HepG2 (cell line): ENCODE results near the gene APH1B. TPM values are rescaled to one million over a fixed set of nuclear protein-coding genes. Genes with fewer than 3 reads are reported as not detected.

ENCODE experiments used
- ATAC-seq: fragments of 200-7000 bp; cut with Tn5 transposase; 3 replicates; pipeline ENCODE4 v1.9.1; 2020; ENCODE audit warnings: mild to moderate bottlenecking, moderate library complexity
- BruUV-seq: library from RNA; stranded (reverse); fragments of 400-500 nt; replicated peaks from 2 replicates; lab custom pipeline; 2021; lab: Mats Ljungman, UMichigan
- CTCF ChIA-PET: fragments of 300-600 bp; formaldehyde crosslinking; extraction: SDS; loops from one replicate; lab custom pipeline; 2021; ENCODE audit warnings: low total read pairs, inconsistent platforms, low intra/inter-chr PET ratio; lab: Yijun Ruan, JAX
- POLR2A ChIA-PET: fragments of 350-600 bp; sonication (Branson Sonifier 250); formaldehyde crosslinking; loops from one replicate; lab custom pipeline; 2020; ENCODE audit warnings: antibody characterized with exemption, inconsistent platforms; lab: Yijun Ruan, JAX
- DNase-seq: peaks from one replicate; pipeline ENCODE4 v3.0.0-alpha.2; 2015; ENCODE audit warnings: low spot score
- FAIRE-seq: peaks from 3 replicates; lab custom pipeline; 2011; peaks lifted over from hg19 to GRCh38; lab: Jason Lieb, UNC
- H2AFZ ChIP-seq: one replicate; pipeline ENCODE4 v1.6.1; 2011; ENCODE audit warnings: low read length, inconsistent platforms
- H3K27ac ChIP-seq: fragments of 300-600 bp; 3 replicates; pipeline ENCODE4 v1.8.0; 2011; ENCODE audit warnings: mixed run types, mild to moderate bottlenecking, mixed read lengths, low read length, inconsistent platforms; ENCODE audit not compliant: insufficient read depth; ENCODE audit errors: extremely low read length
- H3K27me3 ChIP-seq, 2 experiments: fragments of 200-600 bp in 1 of 2; 2 replicates in 1 of 2; 3 replicates in 1 of 2; pipeline versions ENCODE4 v1.6.0 to v1.8.0; 2011; ENCODE audit warnings: low read length in 2 of 2, mild to moderate bottlenecking in 2 of 2, moderate library complexity in 2 of 2, inconsistent platforms in 1 of 2; ENCODE audit not compliant: insufficient read depth in 2 of 2, control insufficient read depth in 1 of 2
- H3K36me3 ChIP-seq, 2 experiments: fragments of 200-600 bp in 1 of 2; replicated peaks in 1 of 2; 2 replicates in 1 of 2; 3 replicates in 1 of 2; pipeline versions ENCODE4 v1.5.1 to v1.8.0; 2011; ENCODE audit warnings: low read length in 2 of 2, inconsistent platforms in 1 of 2; ENCODE audit not compliant: insufficient read depth in 2 of 2, control insufficient read depth in 1 of 2
- H3K4me1 ChIP-seq: 2 replicates; pipeline ENCODE4 v1.5.1; 2012; ENCODE audit warnings: low read length, inconsistent platforms; ENCODE audit not compliant: insufficient read depth
- H3K4me2 ChIP-seq: 2 replicates; pipeline ENCODE4 v1.6.0; 2011; ENCODE audit warnings: low read depth, low read length, inconsistent platforms
- H3K4me3 ChIP-seq, 3 experiments: fragments of 200-600 bp in 1 of 3; sonication (generic), shearing (Covaris generic) in 1 of 3; replicated peaks in 1 of 3; 2 replicates each; pipeline ENCODE4 v1.5.1; 2011 to 2016; ENCODE audit warnings: low read length in 3 of 3, inconsistent platforms in 2 of 3, low read depth in 2 of 3, mild to moderate bottlenecking in 2 of 3, control low read depth in 1 of 3, mixed read lengths in 1 of 3; ENCODE audit not compliant: insufficient read depth in 1 of 3
- H3K79me2 ChIP-seq: one replicate; pipeline ENCODE4 v1.6.1; 2011; ENCODE audit warnings: low read length, inconsistent platforms; ENCODE audit not compliant: insufficient read depth
- H3K9ac ChIP-seq: 2 replicates; pipeline ENCODE4 v1.6.0; 2011; ENCODE audit warnings: mild to moderate bottlenecking, low read depth, low read length, inconsistent platforms; ENCODE audit not compliant: insufficient read depth
- H3K9me3 ChIP-seq: 2 replicates; pipeline ENCODE4 v1.5.1; 2012; ENCODE audit warnings: mild to moderate bottlenecking, low read length
- H4K20me1 ChIP-seq: 2 replicates; pipeline ENCODE4 v1.6.0; 2011; ENCODE audit warnings: inconsistent platforms, mild to moderate bottlenecking, low read length, moderate library complexity; ENCODE audit not compliant: insufficient read depth
- ARNTL ChIP-seq: sonication (generic); formaldehyde crosslinking; IDR thresholded peaks from 2 replicates; pipeline ENCODE4 v1.4.0; 2020; ENCODE audit warnings: mild to moderate bottlenecking, missing genetic modification reagents
- CERS6 ChIP-seq: sonication (generic); formaldehyde crosslinking; IDR thresholded peaks from 2 replicates; pipeline ENCODE4 v1.5.0; 2020; ENCODE audit warnings: missing genetic modification reagents
- EED ChIP-seq: sonication (generic); formaldehyde crosslinking; IDR thresholded peaks from 2 replicates; pipeline ENCODE4 v1.5.0; 2020; ENCODE audit warnings: mild to moderate bottlenecking, missing genetic modification reagents
- EP300 ChIP-seq, 3 experiments: sonication (generic) in 1 of 3; formaldehyde crosslinking in 1 of 3; IDR thresholded peaks; 2 replicates each; pipeline versions ENCODE4 v1.5.1 to v1.6.1; 2011 to 2020; ENCODE audit warnings: low read depth in 2 of 3, low read length in 2 of 3, borderline replicate concordance in 1 of 3, improper control_type of control experiment in 1 of 3, mild to moderate bottlenecking in 1 of 3, missing genetic modification reagents in 1 of 3, moderate library complexity in 1 of 3
- GATAD1 ChIP-seq: IDR thresholded peaks from 2 replicates; pipeline ENCODE4 v1.6.1; 2016; ENCODE audit warnings: missing genetic modification reagents, missing compliant biosample characterization
- PLRG1 ChIP-seq: fragments of 450-650 bp; conservative IDR thresholded peaks from 2 replicates; pipeline ENCODE4 v1.6.1; 2016
- POGZ ChIP-seq: sonication (generic); formaldehyde crosslinking; IDR thresholded peaks from 2 replicates; pipeline ENCODE4 v1.4.0; 2020; ENCODE audit warnings: mild to moderate bottlenecking, missing genetic modification reagents
- SMARCC2 ChIP-seq: fragments of 450-650 bp; IDR thresholded peaks from 2 replicates; pipeline ENCODE4 v1.6.1; 2017; ENCODE audit warnings: antibody characterized with exemption, mild to moderate bottlenecking
- SRY ChIP-seq: sonication (generic); formaldehyde crosslinking; IDR thresholded peaks from 2 replicates; pipeline ENCODE4 v1.8.0; 2022; ENCODE audit warnings: mild to moderate bottlenecking, missing genetic modification reagents
- STAG1 ChIP-seq: sonication (generic); formaldehyde crosslinking; IDR thresholded peaks from 2 replicates; pipeline ENCODE4 v1.4.0; 2020; ENCODE audit warnings: missing genetic modification reagents
- ZNF17 ChIP-seq: sonication (generic); formaldehyde crosslinking; IDR thresholded peaks from 2 replicates; pipeline ENCODE4 v1.5.0; 2020; ENCODE audit warnings: mild to moderate bottlenecking, missing genetic modification reagents
- ZNF24 ChIP-seq: fragments of 450-650 bp; IDR thresholded peaks from 2 replicates; pipeline ENCODE4 v1.6.1; 2017; ENCODE audit warnings: antibody characterized with exemption, mild to moderate bottlenecking
- ZNF263 ChIP-seq: sonication (generic); formaldehyde crosslinking; IDR thresholded peaks from 2 replicates; pipeline ENCODE4 v1.4.0; 2020; ENCODE audit warnings: missing genetic modification reagents
- ZNF564 ChIP-seq: sonication (generic); formaldehyde crosslinking; IDR thresholded peaks from 2 replicates; pipeline ENCODE4 v1.8.1; 2023; ENCODE audit warnings: mild to moderate bottlenecking, missing genetic modification reagents
- ZNF609 ChIP-seq: sonication (generic); formaldehyde crosslinking; IDR thresholded peaks from 2 replicates; pipeline ENCODE4 v1.4.0; 2020; ENCODE audit warnings: mild to moderate bottlenecking, missing genetic modification reagents, borderline replicate concordance
- ZNF674 ChIP-seq: sonication (generic); formaldehyde crosslinking; IDR thresholded peaks from 2 replicates; pipeline ENCODE4 v1.5.0; 2020; ENCODE audit warnings: low read depth, mild to moderate bottlenecking, missing genetic modification reagents
- ZNF879 ChIP-seq: sonication (generic); formaldehyde crosslinking; IDR thresholded peaks from 2 replicates; pipeline ENCODE4 v1.8.1; 2023; ENCODE audit warnings: missing genetic modification reagents
- WGBS: methylation state at CpG from one replicate; pipeline ENCODE4 v1.1.6; 2017; ENCODE audit warnings: low lambda C conversion rate; 5-methylcytosine and 5-hydroxymethylcytosine counted together
- in situ Hi-C: cut with HindIII; loops from 2 replicates; pipeline ENCODE4 v1.10.0; 2017; ENCODE audit warnings: low pct_unique_long_range_greater_than_20kb; ENCODE audit not compliant: extremely low pct_ligation_motif_present
- intact Hi-C: fragments of 100-400 bp; cut with micrococcal nuclease; formaldehyde crosslinking; loops from one replicate; pipeline ENCODE4 v1.10.0; 2022; ENCODE audit not compliant: unreplicated experiment
- polyA plus RNA-seq, 8 experiments: library from polyadenylated mRNA; depleted of rRNA in 3 of 8; stranded (reverse) in 7 of 8; unstranded in 1 of 8; fragments of >200 nt; fragmentation: Illumina TruSeq in 4 of 8; extraction: Trizol in 4 of 8; gene quantifications; 2 replicates each; pipeline versions ENCODE4 v1.2.1 to v1.2.3, GENCODE V29; 2011 to 2016; ENCODE audit warnings: low read depth in 4 of 8, missing spikeins in 1 of 8, mixed read lengths in 1 of 8; ENCODE audit not compliant: insufficient read depth in 1 of 8
- total RNA-seq, 5 experiments: library from RNA; depleted of rRNA; stranded (reverse); fragments of >200 nt; fragmentation: Illumina TruSeq; extraction: Trizol; gene quantifications; 2 replicates each; pipeline ENCODE4 v1.2.3, GENCODE V29; 2016; ENCODE audit warnings: low read depth in 1 of 5

APH1B gene
- total and polyA plus RNA-seq, 2 of the 13 experiments (the other 11 are each of a cell fraction or from before 2014, with no cell fraction given): 0.45 to 1.00 TPM

- TF ChIP-seq ARNTL (CRISPR knock-in tag) (no peak), EED (CRISPR knock-in tag) (no peak), CERS6 (CRISPR knock-in tag) (no peak), ZNF263 (no peak)
Measured at GRCh38 chr15:63327648-63328421, 50.4 kb downstream of the APH1B start (continued).

- H3K79me2 ChIP-seq: no peaks in the 10 kb centered on the region
- in situ Hi-C loops: no loop called here
- whole genome bisulfite sequencing: 77% methylated on average over 4 of the region's 5 CpGs
- no peaks in the 10 kb centered on the region for H4K20me1 ChIP-seq
- DNase-seq: no peak
- H3K9ac ChIP-seq: no peak overlapping the region
- no peaks in the 10 kb centered on the region for H3K9me3 ChIP-seq
- CTCF ChIA-PET: no interaction called here
- no peak overlapping the region for H3K4me2 ChIP-seq
- no peak overlapping the region for H3K27ac ChIP-seq
- no peak overlapping the region for H2AFZ ChIP-seq
- H3K27me3 ChIP-seq: peaks cover 1 to 4% of the 10 kb centered on the region in 2 experiments; a peak in 3 of 5 replicates
- no peak overlapping the region for H3K4me3 ChIP-seq
- peak; percentile 28; the same call in 2 of the 3 replicates for ATAC-seq
- no peaks in the 10 kb centered on the region for H3K36me3 ChIP-seq
- intact Hi-C loops: loop anchor here (2.0 kb wide), 1 partner anchor 77 kb away; no protein-coding TSS in a partner anchor
- POLR2A ChIA-PET: no interaction called here
- BruUV-seq: no TSS peak
- no peak for FAIRE-seq
- no peaks in the 10 kb centered on the region for H3K4me1 ChIP-seq
- TF ChIP-seq ZNF879 (CRISPR knock-in tag) (no peak), ARNTL (CRISPR knock-in tag) (no peak), EP300 (IDR thresholded peaks at IDR 0.05; ENCODE audit: low read depth in 2 of 2, low read length in 2 of 2) (no peak), EP300 (CRISPR knock-in tag; IDR thresholded peaks at IDR 0.05; ENCODE audit: borderline replicate concordance) (no peak), ZNF609 (CRISPR knock-in tag) (no peak), STAG1 (CRISPR knock-in tag) (no peak), POGZ (CRISPR knock-in tag) (no peak), ZNF564 (CRISPR knock-in tag) (no peak), PLRG1 (no peak), ZNF17 (CRISPR knock-in tag) (no peak), ZNF674 (no peak), SMARCC2 (no peak), ZNF24 (no peak), SRY (CRISPR knock-in tag) (no peak), GATAD1 (CRISPR knock-in tag) (no peak)
Measured at GRCh38 chr15:63329567-63330350, 52.4 kb downstream of the APH1B start.
